Effector memory CD8-positive, alpha-beta T cell (primary cell): Measurements from ENCODE around the gene TICAM2.
"Not testable (repeated sequence)": the region's sequence is repeated elsewhere in the genome, so short reads cannot be mapped to it uniquely, and the experiment has no call there.

Experiments used
- ATAC-seq: fragments of 150-1000 bp; cut with Tn5 transposase; replicated peaks from 2 replicates; pipeline ENCODE4 v1.10.0; 2021; ENCODE audit warnings: mild to moderate bottlenecking, moderate library complexity
- DNase-seq, 3 experiments: peaks; one replicate each; pipeline ENCODE4 v3.0.0; 2021
- H3K27ac Mint-ChIP-seq, 2 donors: one replicate each; pipeline ENCODE4 v1.8.0; 2022; ENCODE audit warnings: mild to moderate bottlenecking in 2 of 2, mixed read lengths in 2 of 2, moderate library complexity in 2 of 2
- H3K27me3 Mint-ChIP-seq, 2 donors: one replicate each; pipeline ENCODE4 v1.8.0; 2022; ENCODE audit warnings: mixed read lengths in 2 of 2
- H3K36me3 Mint-ChIP-seq: one replicate; pipeline ENCODE4 v1.8.0; 2022; ENCODE audit warnings: mild to moderate bottlenecking, moderate library complexity, mixed read lengths; ENCODE audit not compliant: insufficient read depth
- H3K4me1 Mint-ChIP-seq, 2 donors: one replicate each; pipeline ENCODE4 v1.8.0; 2022; ENCODE audit warnings: low read depth in 2 of 2, mixed read lengths in 2 of 2
- H3K4me3 Mint-ChIP-seq, 2 donors: one replicate each; pipeline ENCODE4 v1.8.0; 2022; ENCODE audit warnings: mild to moderate bottlenecking in 2 of 2, mixed read lengths in 2 of 2, moderate library complexity in 2 of 2
- H3K9me3 Mint-ChIP-seq, 2 donors: one replicate each; pipeline ENCODE4 v1.8.0; 2022; ENCODE audit warnings: mixed read lengths in 2 of 2
- total RNA-seq, 9 experiments: gene quantifications; one replicate each; lab custom pipeline; 2026; lab: John Stamatoyannopoulos, UW

Gene TICAM2
- total RNA-seq, result 0 to 0.68 (median 0.13) reads per million in 9 experiments

- Mint-ChIP-seq H3K27ac (peak within 1 kb of the TSS; percentile 41 to 86), H3K9me3 (no peaks in the 10 kb centered on the region), H3K4me3 (peak within 1 kb of the TSS; percentile 70 to 72), H3K36me3 (peaks cover 8% of the 10 kb centered on the region), H3K27me3 (no peaks in the 10 kb centered on the region), H3K4me1 (peaks cover 6 to 17% of the 10 kb centered on the region in 2 donors)
- ATAC-seq, result peak; percentile 83
- DNase-seq, result peak; percentile 45 to 53 (median 49)
Observed at GRCh38 chr5:115601701-115602590, at the start of gene TICAM2. TSS of gene TICAM2 (minus strand) at chr5:115602479. CDS start at chr5:115581256, 21,223 bp downstream.

- DNase-seq (no peak), ATAC-seq (no peak)
- Mint-ChIP-seq H3K36me3 (no peaks in the 10 kb centered on the region), H3K27me3 (peaks cover 12 to 22% of the 10 kb centered on the region in 2 donors), H3K27ac (no peak overlapping the region), H3K4me3 (no peak overlapping the region), H3K4me1 (no peaks in the 10 kb centered on the region), H3K9me3 (no peaks in the 10 kb centered on the region)
Observed at GRCh38 chr5:115649541-115649940, 47.3 kb upstream of the TICAM2 start.

- H3K27ac Mint-ChIP-seq, result no peak overlapping the region
- H3K27me3 Mint-ChIP-seq, result peaks cover 23 to 27% of the 10 kb centered on the region in 2 donors
- ATAC-seq (no peak), DNase-seq (no peak)
- H3K4me1 Mint-ChIP-seq, result no peaks in the 10 kb centered on the region
- no peaks in the 10 kb centered on the region for H3K9me3 Mint-ChIP-seq
- no peaks in the 10 kb centered on the region for H3K36me3 Mint-ChIP-seq
- no peak overlapping the region for H3K4me3 Mint-ChIP-seq
Observed at GRCh38 chr5:115648056-115648455, 45.8 kb upstream of the TICAM2 start.

GRCh38 chr5:115645386-115645785 lies 43.1 kb upstream of the TICAM2 start:
- not testable (repeated sequence) for H3K9me3 Mint-ChIP-seq, H3K27ac Mint-ChIP-seq, DNase-seq, H3K36me3 Mint-ChIP-seq, H3K4me1 Mint-ChIP-seq, ATAC-seq, H3K4me3 Mint-ChIP-seq
- H3K27me3 Mint-ChIP-seq, result peaks cover 23 to 27% of the 10 kb centered on the region in 2 donors

- ATAC-seq (no peak), DNase-seq (no peak)
- Mint-ChIP-seq H3K27ac (no peak overlapping the region), H3K27me3 (peaks cover 23 to 27% of the 10 kb centered on the region in 2 donors), H3K36me3 (no peaks in the 10 kb centered on the region), H3K9me3 (no peaks in the 10 kb centered on the region), H3K4me1 (no peaks in the 10 kb centered on the region), H3K4me3 (no peak overlapping the region)
Observed at GRCh38 chr5:115644046-115644445, 41.8 kb upstream of the TICAM2 start.

- no peaks in the 10 kb centered on the region for H3K36me3 Mint-ChIP-seq
- DNase-seq (no peak), ATAC-seq (no peak)
- H3K27ac Mint-ChIP-seq, result no peak overlapping the region
- no peaks in the 10 kb centered on the region for H3K4me1 Mint-ChIP-seq
- H3K9me3 Mint-ChIP-seq, result no peaks in the 10 kb centered on the region
- no peak overlapping the region for H3K4me3 Mint-ChIP-seq
- peaks cover 23 to 32% of the 10 kb centered on the region in 2 donors for H3K27me3 Mint-ChIP-seq
Observed at GRCh38 chr5:115641948-115642347, 39.7 kb upstream of the TICAM2 start.

GRCh38 chr5:115640274-115640673 lies 38.0 kb upstream of the TICAM2 start:
- Mint-ChIP-seq H3K27me3 (peaks cover 8 to 25% of the 10 kb centered on the region in 2 donors), H3K27ac (no peak overlapping the region), H3K4me1 (no peaks in the 10 kb centered on the region), H3K36me3 (no peaks in the 10 kb centered on the region), H3K4me3 (no peak overlapping the region), H3K9me3 (no peaks in the 10 kb centered on the region)
- ATAC-seq (no peak), DNase-seq (no peak)

GRCh38 chr5:115639377-115639776 lies 37.1 kb upstream of the TICAM2 start:
- H3K27me3 Mint-ChIP-seq, result peaks cover 0 to 18% of the 10 kb centered on the region in 2 donors
- H3K27ac Mint-ChIP-seq, result no peak overlapping the region
- H3K4me3 Mint-ChIP-seq, result no peak overlapping the region

GRCh38 chr5:115637507-115637906 lies 35.2 kb upstream of the TICAM2 start:
- Mint-ChIP-seq H3K36me3 (no peaks in the 10 kb centered on the region), H3K9me3 (no peaks in the 10 kb centered on the region), H3K27ac (no peak overlapping the region), H3K4me3 (no peak overlapping the region), H3K4me1 (peaks cover 4 to 5% of the 10 kb centered on the region in 2 donors), H3K27me3 (peaks cover 0 to 5% of the 10 kb centered on the region in 2 donors)
- DNase-seq (no peak), ATAC-seq (no peak)

More at GRCh38 chr5:115639377-115639776, 37.1 kb upstream of the TICAM2 start:
- DNase-seq (no peak), ATAC-seq (no peak)
- peaks cover 3% of the 10 kb centered on the region in 2 donors for H3K4me1 Mint-ChIP-seq
- no peaks in the 10 kb centered on the region for H3K36me3 Mint-ChIP-seq
- H3K9me3 Mint-ChIP-seq, result no peaks in the 10 kb centered on the region

- H3K36me3 Mint-ChIP-seq, result no peaks in the 10 kb centered on the region
- no peak overlapping the region for H3K4me3 Mint-ChIP-seq
- ATAC-seq (no peak), DNase-seq (no peak)
- peaks cover 0 to 5% of the 10 kb centered on the region in 2 donors for H3K27me3 Mint-ChIP-seq
- H3K4me1 Mint-ChIP-seq, result peaks cover 4 to 5% of the 10 kb centered on the region in 2 donors
- no peak overlapping the region for H3K27ac Mint-ChIP-seq
- H3K9me3 Mint-ChIP-seq, result no peaks in the 10 kb centered on the region
Observed at GRCh38 chr5:115636008-115636407, 33.7 kb upstream of the TICAM2 start.

- DNase-seq, result peak; percentile 82 to 84 (median 82)
- Mint-ChIP-seq H3K27ac (peak overlapping the region; percentile 49 to 57), H3K27me3 (peaks cover 0 to 5% of the 10 kb centered on the region in 2 donors), H3K36me3 (no peaks in the 10 kb centered on the region), H3K9me3 (no peaks in the 10 kb centered on the region), H3K4me1 (peaks cover 4 to 5% of the 10 kb centered on the region in 2 donors), H3K4me3 (peak overlapping the region; percentile 61 to 75)
- ATAC-seq, result peak; percentile 100
Observed at GRCh38 chr5:115634343-115635132, 32.3 kb upstream of the TICAM2 start.

GRCh38 chr5:115629903-115630302 lies 27.6 kb upstream of the TICAM2 start:
- peaks cover 11% of the 10 kb centered on the region for H3K36me3 Mint-ChIP-seq
- H3K4me3 Mint-ChIP-seq, result no peak overlapping the region
- no peak for DNase-seq
- H3K27me3 Mint-ChIP-seq, result no peaks in the 10 kb centered on the region
- H3K9me3 Mint-ChIP-seq, result no peaks in the 10 kb centered on the region
- no peak for ATAC-seq
- H3K27ac Mint-ChIP-seq, result no peak overlapping the region
- peaks cover 6 to 9% of the 10 kb centered on the region in 2 donors for H3K4me1 Mint-ChIP-seq

GRCh38 chr5:115627295-115627865 lies 25.1 kb upstream of the TICAM2 start:
- H3K36me3 Mint-ChIP-seq, result peaks cover 11% of the 10 kb centered on the region
- H3K4me3 Mint-ChIP-seq, result no peak overlapping the region
- ATAC-seq (no peak), DNase-seq (no peak)
- no peaks in the 10 kb centered on the region for H3K27me3 Mint-ChIP-seq
- no peaks in the 10 kb centered on the region for H3K9me3 Mint-ChIP-seq
- peaks cover 6 to 12% of the 10 kb centered on the region in 2 donors for H3K4me1 Mint-ChIP-seq
- H3K27ac Mint-ChIP-seq, result no peak overlapping the region
